Thymus (tissue), 11 donors: ENCODE results near the gene ZNF76. TPM values are rescaled to one million over a fixed set of nuclear protein-coding genes. Genes with fewer than 3 reads are reported as not detected.

Experiments
- DNase-seq, 9 donors: peaks; one replicate each; pipeline ENCODE4 v3.0.0-alpha.2; 2013; ENCODE audit warnings: low spot score in 9 of 9, low read depth in 6 of 9, missing footprints in 1 of 9
- H3K27ac ChIP-seq, 2 donors: one replicate each; pipeline ENCODE4 v1.5.1; 2013; ENCODE audit warnings: control low read depth in 1 of 2, low read depth in 1 of 2, low read length in 1 of 2, mild to moderate bottlenecking in 1 of 2, moderate library complexity in 1 of 2
- H3K27me3 ChIP-seq, 2 donors: one replicate each; pipeline ENCODE4 v1.5.1; 2013; ENCODE audit warnings: low read length in 1 of 2; ENCODE audit not compliant: control insufficient read depth in 2 of 2, insufficient read depth in 1 of 2
- H3K36me3 ChIP-seq, 2 donors: one replicate each; pipeline ENCODE4 v1.5.1; 2013; ENCODE audit warnings: low read length in 1 of 2, mild to moderate bottlenecking in 1 of 2, moderate library complexity in 1 of 2; ENCODE audit not compliant: control insufficient read depth in 2 of 2, insufficient read depth in 2 of 2
- H3K4me1 ChIP-seq, 2 donors: one replicate each; pipeline ENCODE4 v1.5.1; 2013; ENCODE audit warnings: low read length in 2 of 2; ENCODE audit not compliant: control insufficient read depth in 2 of 2, insufficient read depth in 2 of 2
- H3K4me3 ChIP-seq, 2 donors: one replicate each; pipeline ENCODE4 v1.5.1; 2013; ENCODE audit warnings: low read length in 2 of 2, control low read depth in 1 of 2, mild to moderate bottlenecking in 1 of 2
- H3K9me3 ChIP-seq, 2 donors: one replicate each; pipeline ENCODE4 v1.5.1; 2013; ENCODE audit warnings: low read length in 1 of 2, mild to moderate bottlenecking in 1 of 2; ENCODE audit not compliant: control insufficient read depth in 2 of 2, insufficient read depth in 1 of 2
- WGBS: extraction: QIAGEN DNeasy Blood & Tissue Kit; methylation state at CpG from one replicate; pipeline ENCODE4 v1.1.7; 2013; 5-methylcytosine and 5-hydroxymethylcytosine counted together
- polyA plus RNA-seq: library from polyadenylated mRNA; stranded (reverse); fragments of 200-250 nt; gene quantifications from one replicate; pipeline ENCODE4 v1.2.3, GENCODE V29; 2013
- total RNA-seq: library from RNA; stranded (reverse); fragments of 120-200 nt; gene quantifications from one replicate; pipeline ENCODE4 v1.2.4, GENCODE V29; 2013
- donor health status: healthy.

The ZNF76 gene
- total and polyA plus RNA-seq, 2 donors: 13.9 to 32.0 TPM

- no peaks in the 10 kb centered on the region for H3K36me3 ChIP-seq
- no peak overlapping the region for H3K4me3 ChIP-seq
- H3K27ac ChIP-seq: no peak overlapping the region
- no peaks in the 10 kb centered on the region for H3K27me3 ChIP-seq
- H3K9me3 ChIP-seq: peaks cover 0 to 5% of the 10 kb centered on the region in 2 donors
- H3K4me1 ChIP-seq: no peaks in the 10 kb centered on the region
- no peak for DNase-seq
- 89% methylated on average over 1 of the region's 1 CpG for WGBS
These were observed 28.6 kb upstream of the ZNF76 start for GRCh38 chr6:35230950-35231349.

- 99% methylated on average over 7 of the region's 7 CpGs for WGBS
- no peaks in the 10 kb centered on the region for H3K36me3 ChIP-seq
- no peak overlapping the region for H3K27ac ChIP-seq
- H3K4me1 ChIP-seq: no peaks in the 10 kb centered on the region
- DNase-seq: no peak
- H3K4me3 ChIP-seq: no peak overlapping the region
- H3K9me3 ChIP-seq: peaks cover 0 to 5% of the 10 kb centered on the region in 2 donors
- H3K27me3 ChIP-seq: no peaks in the 10 kb centered on the region
These were observed 28.0 kb upstream of the ZNF76 start for GRCh38 chr6:35231563-35231962.

- Histone ChIP-seq H3K4me3 (no peak overlapping the region), H3K27ac (no peak overlapping the region), H3K4me1 (peaks cover 0 to 16% of the 10 kb centered on the region in 2 donors), H3K27me3 (no peaks in the 10 kb centered on the region), H3K9me3 (peaks cover 0 to 5% of the 10 kb centered on the region in 2 donors), H3K36me3 (no peaks in the 10 kb centered on the region)
- DNase-seq: no peak
- WGBS: 88% methylated on average over 4 of the region's 4 CpGs
These were observed 24.6 kb upstream of the ZNF76 start for GRCh38 chr6:35234901-35235300.

- Histone ChIP-seq H3K9me3 (peaks cover 0 to 5% of the 10 kb centered on the region in 2 donors), H3K4me3 (no peak overlapping the region), H3K27me3 (no peaks in the 10 kb centered on the region), H3K36me3 (peaks cover 0 to 3% of the 10 kb centered on the region in 2 donors), H3K27ac (no peak overlapping the region), H3K4me1 (peaks cover 0 to 17% of the 10 kb centered on the region in 2 donors)
- WGBS: 99% methylated on average over 5 of the region's 5 CpGs
- DNase-seq: no peak
These were observed 23.3 kb upstream of the ZNF76 start for GRCh38 chr6:35236223-35236622.

GRCh38 chr6:35237476-35237875 lies 22.1 kb upstream of the ZNF76 start:
- Histone ChIP-seq H3K4me1 (peaks cover 0 to 17% of the 10 kb centered on the region in 2 donors), H3K27ac (no peak overlapping the region), H3K9me3 (peaks cover 0 to 5% of the 10 kb centered on the region in 2 donors), H3K4me3 (no peak overlapping the region), H3K36me3 (peaks cover under 1 to 3% of the 10 kb centered on the region in 2 donors), H3K27me3 (no peaks in the 10 kb centered on the region)
- 65% methylated on average over 3 of the region's 3 CpGs for WGBS
- DNase-seq: no peak

- WGBS: 64% methylated on average over 3 of the region's 3 CpGs
- Histone ChIP-seq H3K4me3 (no peak overlapping the region), H3K9me3 (peaks cover 0 to 5% of the 10 kb centered on the region in 2 donors), H3K4me1 (peaks cover 0 to 17% of the 10 kb centered on the region in 2 donors), H3K27ac (no peak overlapping the region), H3K36me3 (peaks cover 5 to 10% of the 10 kb centered on the region in 2 donors), H3K27me3 (no peaks in the 10 kb centered on the region)
- DNase-seq: no peak
These were observed 20.7 kb upstream of the ZNF76 start for GRCh38 chr6:35238843-35239289.

GRCh38 chr6:35239581-35239980 lies 20.0 kb upstream of the ZNF76 start:
- 97% methylated on average over 4 of the region's 4 CpGs for WGBS
- peaks cover 0 to 17% of the 10 kb centered on the region in 2 donors for H3K4me1 ChIP-seq
- H3K36me3 ChIP-seq: peaks cover 5 to 11% of the 10 kb centered on the region in 2 donors
- no peaks in the 10 kb centered on the region for H3K27me3 ChIP-seq
- H3K27ac ChIP-seq: no peak overlapping the region
- no peak overlapping the region for H3K4me3 ChIP-seq
- H3K9me3 ChIP-seq: peaks cover 0 to 6% of the 10 kb centered on the region in 2 donors
- no peak for DNase-seq

- H3K27me3 ChIP-seq: no peaks in the 10 kb centered on the region
- no peak overlapping the region for H3K27ac ChIP-seq
- peaks cover 0 to 4% of the 10 kb centered on the region in 2 donors for H3K9me3 ChIP-seq
- peak in 7 of 9 donors; percentile 42 to 80 (median 59) for DNase-seq
- H3K4me3 ChIP-seq: no peak overlapping the region
- 58% methylated on average over 12 of the region's 12 CpGs for WGBS
- H3K4me1 ChIP-seq: peaks cover 0 to 29% of the 10 kb centered on the region in 2 donors
- H3K36me3 ChIP-seq: peaks cover 5 to 13% of the 10 kb centered on the region in 2 donors
These were observed 18.4 kb upstream of the ZNF76 start for GRCh38 chr6:35240838-35241801.

GRCh38 chr6:35242486-35242885 lies 17.0 kb upstream of the ZNF76 start:
- H3K36me3 ChIP-seq: peaks cover 5 to 13% of the 10 kb centered on the region in 2 donors
- no peak for DNase-seq
- H3K4me1 ChIP-seq: peaks cover 0 to 29% of the 10 kb centered on the region in 2 donors
- 96% methylated on average over 5 of the region's 5 CpGs for WGBS
- H3K4me3 ChIP-seq: no peak overlapping the region
- peaks cover 0 to 4% of the 10 kb centered on the region in 2 donors for H3K9me3 ChIP-seq
- H3K27me3 ChIP-seq: no peaks in the 10 kb centered on the region
- H3K27ac ChIP-seq: no peak overlapping the region
